HG03196 (cell line): ENCODE measurements around the gene HEXIM1.
A peak's percentile ranks its signal among the peaks of the same experiment; 100 is the strongest.

Experiments
- ATAC-seq: cut with Tn5 transposase; IDR thresholded peaks from one replicate; pipeline ENCODE4 v1.9.1; 2021; ENCODE audit not compliant: unreplicated experiment

The HEXIM1 gene

GRCh38 chr17:45148183-45149036 is at the start of gene HEXIM1:
Gene HEXIM1 (plus strand): TSS chr17:45148475. CDS start chr17:45149191, 716 bp downstream.
- ATAC-seq: peak; percentile 55

- ATAC-seq: no peak
Observed at GRCh38 chr17:45098869-45099616, 49.2 kb upstream of the HEXIM1 start.

DNA sequence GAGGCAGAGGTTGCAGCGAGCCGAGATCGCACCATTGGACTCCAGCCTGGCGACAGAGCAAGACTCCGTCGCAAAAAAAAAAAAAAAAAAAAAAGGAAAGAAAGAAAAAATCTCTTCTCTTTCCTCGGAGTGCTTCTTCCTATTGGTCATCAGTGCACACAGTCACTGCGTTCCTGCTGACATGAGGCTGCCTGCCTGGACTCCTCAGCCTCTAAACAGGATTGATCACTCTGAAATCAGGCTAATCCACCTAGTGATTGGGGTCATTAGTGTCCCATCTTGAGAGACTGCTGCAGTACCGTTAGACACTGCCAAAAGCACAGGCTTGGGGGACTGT is 46.8 kb upstream of the HEXIM1 start:
- ATAC-seq: no peak

DNA sequence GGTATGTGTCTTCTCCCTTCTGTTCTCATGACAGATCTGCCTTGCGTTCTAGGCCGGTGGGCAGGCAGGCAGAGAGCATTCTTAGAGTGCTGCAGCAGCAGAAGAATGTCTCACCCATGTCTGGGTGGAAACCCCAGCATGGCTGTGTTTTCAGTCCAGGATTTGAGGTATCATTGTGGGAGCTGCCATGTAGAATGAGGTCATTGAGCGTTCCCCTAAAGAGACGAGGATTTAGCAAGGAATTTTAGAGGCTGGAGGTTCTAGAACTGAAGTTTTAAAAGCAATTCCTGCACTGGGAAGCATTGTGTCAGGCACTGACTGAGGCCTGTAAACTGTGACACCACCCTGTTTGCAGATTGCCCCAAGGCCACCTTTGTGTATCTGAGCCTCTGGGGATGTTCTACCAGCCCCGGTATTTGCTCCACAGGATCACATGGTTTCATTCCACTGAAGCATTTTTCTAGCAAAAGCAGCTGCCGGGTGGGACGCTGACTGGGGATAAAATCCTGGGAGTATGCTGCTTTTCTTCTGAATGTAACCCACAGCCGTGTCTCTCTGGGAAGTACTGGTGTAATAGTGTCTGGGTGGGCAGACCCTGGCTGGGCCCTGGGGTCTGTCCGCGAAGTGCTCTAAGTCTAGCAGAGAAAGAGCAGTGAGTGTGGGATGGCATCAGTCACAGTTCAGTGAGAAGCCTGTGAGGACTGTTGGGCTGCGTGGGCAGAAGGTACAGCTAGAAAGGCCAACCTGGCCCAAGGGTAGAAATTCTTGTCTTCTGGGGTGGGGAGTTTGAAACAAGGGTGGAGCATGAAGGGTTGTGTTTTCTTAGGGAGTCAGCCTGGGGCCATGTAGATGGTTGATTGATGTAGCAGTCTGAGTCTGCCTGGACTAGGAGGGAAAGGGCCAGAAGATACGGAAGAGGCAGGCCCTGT is 46.1 kb upstream of the HEXIM1 start:
- ATAC-seq: no peak

- ATAC-seq: no peak
Observed at GRCh38 chr17:45102856-45103255, 45.4 kb upstream of the HEXIM1 start.

DNA sequence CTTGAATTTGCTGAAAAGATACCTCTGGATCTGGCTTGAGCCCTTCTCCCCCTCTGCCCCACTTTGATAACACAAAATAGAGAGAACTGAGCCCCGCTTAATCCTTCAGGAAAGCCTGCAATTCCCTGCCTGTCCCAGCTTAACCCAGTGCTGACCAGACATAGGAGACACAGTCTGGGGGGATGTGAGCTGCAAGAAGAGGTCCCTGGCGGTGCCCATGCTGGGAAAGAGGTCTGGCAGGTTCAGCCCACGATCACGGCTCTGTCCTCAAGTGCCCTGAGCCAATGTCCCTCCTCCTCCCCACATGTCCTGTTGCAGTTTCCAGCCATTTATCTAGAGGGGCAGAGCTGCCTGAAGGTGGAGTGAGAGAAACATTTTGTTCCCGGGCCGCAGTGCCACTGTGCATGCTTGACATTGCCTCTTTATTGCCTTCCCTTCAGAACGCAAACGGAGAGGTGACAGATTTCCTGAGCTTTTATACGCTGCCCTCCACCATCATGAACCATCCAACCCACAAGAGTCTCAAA is 44.9 kb upstream of the HEXIM1 start:
- no peak for ATAC-seq

GRCh38 chr17:45104029-45104428 is 44.2 kb upstream of the HEXIM1 start:
- ATAC-seq: no peak

- no peak for ATAC-seq
Observed at GRCh38 chr17:45104497-45104896, 43.8 kb upstream of the HEXIM1 start.

- no peak for ATAC-seq
Observed at GRCh38 chr17:45104907-45105624, 43.2 kb upstream of the HEXIM1 start.

- ATAC-seq: no peak
Observed at GRCh38 chr17:45106096-45106495, 42.2 kb upstream of the HEXIM1 start.

GRCh38 chr17:45106582-45106981 is 41.7 kb upstream of the HEXIM1 start:
- no peak for ATAC-seq

DNA sequence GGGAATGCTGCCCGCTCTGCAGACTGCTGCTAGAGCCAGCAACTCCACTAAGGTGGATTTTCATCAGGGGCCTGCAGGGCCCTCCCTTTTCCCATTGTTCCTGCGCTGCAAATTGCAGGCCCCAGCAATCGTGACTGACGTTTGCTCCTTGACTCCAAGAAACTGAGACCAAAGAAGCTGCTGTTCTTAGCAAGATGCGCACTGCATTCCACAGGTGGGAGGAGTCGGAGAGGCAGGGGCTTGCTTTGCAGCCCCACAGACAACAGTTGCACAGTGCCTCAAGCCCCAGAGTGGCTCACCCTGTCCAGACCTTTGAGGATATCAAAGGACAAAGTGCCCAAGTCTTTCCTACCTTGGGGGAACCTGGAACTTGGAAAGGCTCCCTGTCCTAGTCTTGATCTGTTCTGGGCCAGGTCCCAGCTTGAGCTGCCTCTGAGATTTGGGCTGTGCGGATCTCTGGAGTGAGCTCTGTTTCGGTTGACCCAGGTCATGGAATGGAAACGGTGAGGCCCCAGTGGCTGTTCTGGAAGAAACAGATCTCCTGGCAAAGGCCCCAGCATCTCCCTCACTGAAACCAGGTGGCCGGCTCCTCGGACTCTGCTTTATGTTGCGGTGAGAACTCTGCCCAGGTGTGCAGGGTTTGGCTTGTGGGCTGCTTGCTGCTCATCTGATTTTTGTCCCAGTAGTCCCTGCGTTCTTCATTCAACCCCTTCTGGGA is 40.8 kb upstream of the HEXIM1 start:
- no peak for ATAC-seq

DNA sequence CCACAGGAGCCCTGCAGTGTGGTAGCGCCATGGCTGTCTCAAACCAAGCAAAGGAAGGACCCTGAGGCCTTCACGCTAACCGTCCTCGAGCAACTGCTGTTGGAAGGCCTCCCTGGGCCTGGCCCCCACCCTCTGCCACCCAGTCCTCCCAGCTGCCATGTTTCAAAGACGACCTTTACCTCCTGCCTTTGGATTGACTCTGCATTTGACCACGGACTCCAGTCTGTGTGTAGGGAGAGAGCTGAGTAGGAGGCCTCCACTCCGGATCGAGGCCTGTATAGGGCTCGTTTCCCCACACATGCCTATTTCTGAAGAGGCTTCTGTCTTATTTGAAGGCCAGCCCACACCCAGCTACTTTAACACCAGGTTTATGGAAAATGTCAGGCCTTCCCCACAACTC is 40.2 kb upstream of the HEXIM1 start:
- ATAC-seq: no peak

- ATAC-seq: no peak
Observed at GRCh38 chr17:45108595-45109521, 39.4 kb upstream of the HEXIM1 start.

DNA sequence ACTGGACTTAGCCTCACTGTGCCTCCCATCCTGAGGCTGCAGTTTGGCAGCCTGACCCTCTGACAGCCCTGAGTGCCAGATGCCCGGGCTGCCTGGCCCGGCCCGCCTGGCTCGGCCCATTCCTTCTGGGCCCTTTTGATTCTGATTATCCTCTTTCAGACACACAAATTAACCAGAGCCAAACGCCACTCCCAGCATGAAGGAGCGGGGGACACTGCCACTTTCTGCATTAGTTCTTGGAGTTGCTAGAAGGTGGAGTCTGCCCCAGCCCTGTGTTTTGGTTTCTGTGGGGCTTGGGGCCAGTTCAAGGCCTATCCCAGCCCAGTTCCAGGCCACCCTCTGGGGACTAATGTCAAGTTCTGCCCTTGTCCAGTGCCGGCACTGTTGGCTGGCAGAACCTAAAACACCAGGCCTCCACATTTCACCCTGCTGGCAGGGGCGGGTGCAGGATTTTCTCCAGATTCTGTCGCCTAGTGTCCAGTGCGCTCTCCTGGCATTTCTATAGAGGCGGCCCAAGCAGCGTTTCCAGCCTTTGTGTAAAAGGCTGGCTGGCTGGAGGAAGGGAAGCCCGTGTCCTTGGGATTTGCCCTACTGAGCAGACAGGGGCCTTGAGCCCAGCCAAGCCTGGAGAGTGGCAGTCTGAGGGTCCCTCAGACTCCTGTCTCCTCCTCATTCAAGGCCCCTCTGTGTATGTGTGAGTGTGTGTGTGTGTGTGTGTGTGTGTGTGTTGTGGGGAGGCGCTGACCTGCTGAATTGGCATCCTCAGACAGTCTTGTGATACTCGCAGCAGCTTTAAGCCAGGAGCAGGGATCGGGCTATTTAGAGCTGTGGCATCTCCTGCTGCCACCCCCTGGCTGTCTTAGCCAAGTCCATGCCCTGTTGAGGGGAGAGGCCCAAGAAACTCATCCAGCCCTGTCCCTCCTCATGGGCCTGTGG is 37.3 kb upstream of the HEXIM1 start:
- no peak for ATAC-seq

DNA sequence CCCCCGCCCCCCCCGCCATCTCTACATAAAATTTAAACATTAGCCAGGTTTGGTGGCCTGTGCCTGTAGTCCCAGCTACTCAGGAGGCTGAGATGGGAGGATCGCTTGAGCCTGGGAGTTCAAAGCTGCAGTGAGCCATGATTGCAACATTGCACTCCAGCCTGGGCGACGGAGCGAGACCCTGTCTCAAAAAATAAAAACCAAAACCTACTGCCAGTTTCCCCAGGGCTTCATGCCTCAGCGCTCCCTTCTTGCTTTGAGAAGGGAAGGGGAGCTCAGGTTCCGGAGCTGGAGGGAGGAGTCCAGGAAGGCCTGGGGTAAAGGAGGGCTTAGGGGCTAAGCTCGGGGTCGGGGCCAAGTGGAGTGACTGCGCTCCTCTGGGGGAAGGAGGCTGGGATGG is 36.4 kb upstream of the HEXIM1 start:
- no peak for ATAC-seq

DNA sequence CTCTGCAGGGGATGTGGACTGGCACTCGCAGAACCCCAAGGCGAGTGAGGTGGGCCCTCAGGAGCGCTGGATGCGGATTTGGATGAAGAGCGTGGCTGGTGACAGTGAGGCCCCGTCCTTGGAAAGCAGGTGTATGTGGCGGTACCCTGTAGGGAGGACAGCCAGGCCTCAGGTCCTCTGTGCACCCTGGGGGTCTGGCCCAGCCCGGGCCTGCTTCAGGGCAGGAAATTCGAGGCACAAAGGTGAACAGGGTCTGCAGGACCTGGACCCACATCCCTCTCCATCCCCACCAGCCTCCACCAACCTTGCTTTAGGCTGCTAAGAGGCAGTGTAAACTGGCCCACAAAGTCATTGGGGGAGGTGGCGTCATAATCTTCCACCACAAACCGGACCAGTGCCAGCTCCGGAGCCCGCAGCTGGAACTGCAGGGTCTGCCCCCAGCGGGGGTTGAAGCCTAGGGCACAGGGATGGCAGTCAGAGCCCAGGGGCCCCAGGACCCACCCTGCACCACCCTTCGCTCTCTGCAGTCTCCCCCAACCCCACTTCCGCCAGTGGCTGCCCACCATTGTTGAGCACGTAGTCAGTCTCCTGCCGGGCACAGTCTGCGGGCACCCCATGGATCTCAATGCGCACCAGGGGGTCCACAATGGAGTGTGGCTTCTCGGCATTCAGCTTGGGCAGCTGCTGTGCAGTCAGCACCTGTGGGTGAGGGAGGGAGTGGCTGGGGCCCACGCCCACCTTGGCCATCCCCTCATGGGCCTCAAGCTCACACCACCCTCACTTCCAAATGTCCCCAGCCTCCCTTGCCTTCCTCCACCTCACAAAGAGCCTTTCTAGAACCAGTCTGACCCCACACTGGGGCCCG is 35.5 kb upstream of the HEXIM1 start:
- ATAC-seq: no peak
